NCI-H774 (cell line): ENCODE results near the gene FAM193B.
"Not testable (repeated sequence)": the region's sequence is repeated elsewhere in the genome, so short reads cannot be mapped to it uniquely, and the experiment has no call there.

Experiments
- DNase-seq: peaks from one replicate; lab custom pipeline; 2025; lab: John Stamatoyannopoulos, UW

The FAM193B gene

GRCh38 chr5:177576169-177576568 is 21.8 kb upstream of the FAM193B start:
- DNase-seq: no peak

- DNase-seq: no peak
Observed at GRCh38 chr5:177575488-177575887, 21.1 kb upstream of the FAM193B start.

- no peak for DNase-seq
Observed at GRCh38 chr5:177569894-177570293, 15.5 kb upstream of the FAM193B start.

- no peak for DNase-seq
Observed at GRCh38 chr5:177568326-177568725, 14.0 kb upstream of the FAM193B start.

GRCh38 chr5:177565046-177565445 is 10.7 kb upstream of the FAM193B start:
- DNase-seq: no peak

GRCh38 chr5:177559446-177559941 is 5.1 kb upstream of the FAM193B start:
- not testable (repeated sequence) for DNase-seq

- DNase-seq: no peak
Observed at GRCh38 chr5:177557796-177558195, 3.4 kb upstream of the FAM193B start.

GRCh38 chr5:177557041-177557647 is 2.8 kb upstream of the FAM193B start:
- no peak for DNase-seq

GRCh38 chr5:177555665-177556064 is 1.3 kb upstream of the FAM193B start:
- DNase-seq: no peak

- DNase-seq: no peak
Observed at GRCh38 chr5:177555228-177555627, 865 bp upstream of the FAM193B start.

- no peak for DNase-seq
Observed at GRCh38 chr5:177553671-177554429, 513 bp downstream of the FAM193B start.

- no peak for DNase-seq
Observed at GRCh38 chr5:177552839-177553455, 1.4 kb downstream of the FAM193B start.

GRCh38 chr5:177550122-177550521 is 4.2 kb downstream of the FAM193B start:
- no peak for DNase-seq

GRCh38 chr5:177548495-177548894 is 5.9 kb downstream of the FAM193B start:
- no peak for DNase-seq

- DNase-seq: no peak
Observed at GRCh38 chr5:177547736-177548135, 6.6 kb downstream of the FAM193B start.

- no peak for DNase-seq
Observed at GRCh38 chr5:177546258-177546741, 8.1 kb downstream of the FAM193B start.

- no peak for DNase-seq
Observed at GRCh38 chr5:177545487-177546257, 8.7 kb downstream of the FAM193B start.

GRCh38 chr5:177542816-177543465 is 11.4 kb downstream of the FAM193B start:
- no peak for DNase-seq

GRCh38 chr5:177540438-177540837 is 13.9 kb downstream of the FAM193B start:
- DNase-seq: no peak

- DNase-seq: no peak
Observed at GRCh38 chr5:177539411-177539810, 15.0 kb downstream of the FAM193B start.

GRCh38 chr5:177538876-177539275 is 15.5 kb downstream of the FAM193B start:
- DNase-seq: no peak
